ENCODE measurements around the gene FAM117A.

The FAM117A gene

DNA sequence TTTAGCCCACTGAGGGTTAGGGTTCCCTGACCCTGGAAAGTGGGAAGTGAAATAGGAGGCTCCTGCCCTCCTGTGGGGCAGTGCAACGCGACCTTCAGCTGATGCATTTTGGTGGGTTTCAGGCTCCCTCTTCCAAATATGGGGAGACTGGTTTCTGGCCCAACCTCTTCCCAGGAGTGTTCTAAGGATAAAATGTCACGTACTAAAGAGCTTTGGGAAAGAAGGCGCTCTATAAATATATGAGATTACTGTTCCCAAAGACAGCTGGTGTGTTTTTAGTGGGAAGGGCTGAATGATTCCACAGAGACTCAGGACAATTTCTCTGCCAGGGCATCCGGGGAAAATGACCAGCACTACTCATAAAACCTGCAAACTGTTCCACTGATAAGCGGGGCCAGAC lies 65.9 kb downstream of the FAM117A start:
- TF ChIP-seq POLR2A (IDR thresholded peaks at IDR 0.05; ENCODE audit: low read depth, low read length) = no peak
- no peak for TF ChIP-seq TAF1 (IDR thresholded peaks at IDR 0.05; ENCODE audit: borderline replicate concordance, low read depth, low read length)
- TF ChIP-seq POLR2AphosphoS5 (IDR thresholded peaks at IDR 0.05; ENCODE audit: low read depth, low read length) = no peak
- DNase-seq (ENCODE audit: insufficient read length) = no peak
- no peak for FAIRE-seq

DNA sequence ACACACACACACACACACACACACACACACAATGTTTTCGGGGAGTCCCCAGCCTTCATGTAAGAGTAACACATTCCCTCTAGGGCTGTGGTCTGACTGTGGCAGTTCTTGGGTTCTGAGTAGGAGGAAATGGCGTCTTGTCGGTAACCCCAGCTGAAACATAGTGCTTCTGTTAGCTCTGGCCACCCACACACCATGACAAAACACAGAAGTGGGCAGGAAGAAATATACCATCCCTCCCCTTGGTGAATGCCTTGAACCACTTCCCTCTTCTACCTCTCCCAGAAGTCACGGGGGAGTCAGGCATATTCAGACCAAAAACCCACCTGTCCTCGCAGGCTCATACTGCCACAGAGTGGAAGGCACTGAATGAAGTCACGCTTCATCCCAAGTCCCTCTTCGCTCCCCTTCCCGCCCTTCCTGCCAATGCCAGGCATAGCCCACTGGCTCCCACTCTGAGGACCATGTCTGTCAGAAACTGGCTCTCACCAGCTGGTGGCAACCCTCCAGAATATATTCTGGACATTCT lies 67.6 kb downstream of the FAM117A start:
- peak; percentile 78 for FAIRE-seq
- DNase-seq (ENCODE audit: insufficient read length) = no peak
- TF ChIP-seq POLR2A (IDR thresholded peaks at IDR 0.05; ENCODE audit: low read depth, low read length) = 0 out of 2 replicates have a peak, but pooled peaks have one; percentile 40
- no peak for TF ChIP-seq TAF1 (IDR thresholded peaks at IDR 0.05; ENCODE audit: borderline replicate concordance, low read depth, low read length)
- no peak for TF ChIP-seq POLR2AphosphoS5 (IDR thresholded peaks at IDR 0.05; ENCODE audit: low read depth, low read length)

DNA sequence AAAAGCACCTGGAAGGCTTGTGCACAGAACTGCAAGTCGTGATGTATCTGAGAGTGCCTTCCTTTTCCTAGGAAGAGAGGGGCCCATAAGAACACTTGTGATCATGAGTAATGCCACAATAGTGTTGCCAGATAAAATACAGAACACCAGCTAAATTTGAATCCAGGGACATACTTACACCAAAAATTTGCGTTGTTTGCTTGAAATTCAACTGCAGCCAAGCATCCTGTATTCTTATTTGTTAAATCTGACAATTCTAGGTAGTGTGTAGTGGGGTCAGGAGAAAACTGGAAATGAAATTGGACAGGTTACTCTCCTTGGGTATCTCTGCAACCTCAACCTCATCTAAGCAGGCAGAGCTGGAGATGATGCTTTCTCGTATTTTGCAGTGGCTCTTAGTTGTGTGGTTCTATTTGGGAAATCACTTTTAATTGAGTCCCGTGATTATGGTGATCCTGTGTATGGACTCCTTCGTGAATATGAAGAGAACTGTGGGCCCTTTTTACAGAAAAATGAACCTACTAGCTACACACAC lies 68.2 kb downstream of the FAM117A start:
- DNase-seq (ENCODE audit: insufficient read length) (no peak), FAIRE-seq (peak; percentile 24)
- TF ChIP-seq POLR2AphosphoS5 (IDR thresholded peaks at IDR 0.05; ENCODE audit: low read depth, low read length) (no peak), POLR2A (IDR thresholded peaks at IDR 0.05; ENCODE audit: low read depth, low read length) (no peak), TAF1 (IDR thresholded peaks at IDR 0.05; ENCODE audit: borderline replicate concordance, low read depth, low read length) (no peak)

DNA sequence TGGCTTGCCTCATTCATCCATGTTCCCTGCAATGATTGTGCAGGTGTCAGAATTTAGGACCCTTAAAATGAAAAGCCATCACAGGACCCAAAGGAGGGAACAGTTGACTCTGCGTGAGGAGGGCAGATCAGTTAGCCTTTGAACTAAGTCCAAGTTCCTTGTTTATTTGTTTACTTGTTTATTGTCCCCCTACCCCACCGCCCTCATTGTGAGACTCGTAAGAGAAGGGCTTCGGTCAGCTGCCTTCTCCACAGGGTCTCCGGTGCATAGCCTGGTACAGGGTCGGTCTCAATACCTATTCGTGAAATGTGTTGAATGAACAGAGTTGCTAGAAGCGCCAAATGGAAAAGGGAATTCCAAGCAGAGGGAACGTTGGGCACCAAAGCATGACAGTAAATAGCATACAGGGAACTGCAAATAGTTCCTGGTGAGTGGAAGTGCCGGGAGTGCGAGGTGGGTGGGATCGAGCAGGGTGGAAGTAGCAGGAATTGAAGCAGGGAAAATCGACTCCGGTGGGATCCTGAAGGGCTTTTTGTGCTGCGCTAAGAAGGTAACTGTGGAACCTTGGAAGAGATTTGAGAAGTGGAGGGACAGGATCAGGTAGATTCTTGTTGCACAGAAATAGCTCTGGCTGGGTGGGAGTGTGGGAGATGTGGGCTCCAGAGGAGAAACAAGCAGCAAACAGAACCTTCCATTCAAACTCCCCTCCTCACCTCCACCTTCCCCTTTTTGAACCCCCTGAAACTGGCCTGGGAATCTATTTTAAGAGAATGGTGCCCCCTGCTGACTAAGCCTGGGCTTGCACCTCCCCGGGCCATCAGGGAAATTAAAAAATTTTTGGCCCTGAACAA lies 68.9 kb downstream of the FAM117A start:
- TF ChIP-seq TAF1 (IDR thresholded peaks at IDR 0.05; ENCODE audit: borderline replicate concordance, low read depth, low read length) (no peak), POLR2AphosphoS5 (IDR thresholded peaks at IDR 0.05; ENCODE audit: low read depth, low read length) (no peak), POLR2A (IDR thresholded peaks at IDR 0.05; ENCODE audit: low read depth, low read length) (no peak)
- DNase-seq (ENCODE audit: insufficient read length) (peak; percentile 40), FAIRE-seq (no peak)

DNA sequence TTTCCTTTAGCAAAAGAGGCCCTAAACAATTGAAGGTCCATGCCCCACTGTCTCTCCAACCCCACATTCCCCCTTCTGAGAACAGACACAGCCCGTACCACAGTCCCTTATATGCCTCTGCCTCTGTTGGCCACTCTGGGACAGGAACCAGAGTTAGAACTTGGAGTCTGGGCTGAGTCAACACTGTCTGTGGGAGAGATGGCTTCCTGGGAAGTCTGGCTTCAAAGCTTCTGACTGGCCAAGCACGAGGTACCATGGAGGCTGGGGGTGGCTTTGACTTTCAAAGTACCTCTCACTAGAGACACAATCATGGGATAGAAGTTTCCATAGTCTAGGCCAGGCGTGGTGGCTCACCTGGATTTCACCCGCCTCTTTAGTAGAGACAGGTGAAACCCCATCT lies 71.2 kb downstream of the FAM117A start:
- DNase-seq (ENCODE audit: insufficient read length) = no peak
- FAIRE-seq = no peak
- TF ChIP-seq POLR2AphosphoS5 (IDR thresholded peaks at IDR 0.05; ENCODE audit: low read depth, low read length) (no peak), POLR2A (IDR thresholded peaks at IDR 0.05; ENCODE audit: low read depth, low read length) (no peak), TAF1 (IDR thresholded peaks at IDR 0.05; ENCODE audit: borderline replicate concordance, low read depth, low read length) (no peak)

DNA sequence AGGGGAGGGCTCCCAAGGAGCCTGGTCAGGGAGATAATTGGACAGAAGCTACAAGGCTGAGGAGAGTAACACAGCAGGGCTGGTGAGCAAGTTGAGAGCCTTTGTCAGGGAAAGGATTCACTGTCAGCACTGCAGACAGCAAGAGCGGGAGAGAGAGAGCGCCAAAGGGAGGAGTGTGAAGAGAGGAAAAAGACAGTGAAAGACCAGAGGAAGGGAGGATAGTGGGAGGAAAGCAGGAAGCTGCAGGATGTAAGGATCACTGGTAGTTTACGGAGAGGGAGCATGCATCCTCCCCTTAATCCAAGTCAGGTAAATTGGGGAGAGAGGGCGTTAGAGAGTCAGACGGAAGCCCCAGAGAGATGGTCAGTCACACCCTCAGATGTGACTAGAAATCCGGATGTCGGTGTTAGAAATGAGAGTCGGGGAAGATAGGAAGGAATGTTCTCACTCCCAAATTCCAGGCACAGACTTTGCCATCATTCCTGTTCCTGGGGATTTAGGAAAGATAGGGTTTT lies 72.2 kb downstream of the FAM117A start:
- DNase-seq (ENCODE audit: insufficient read length) (no peak), FAIRE-seq (no peak)

DNA sequence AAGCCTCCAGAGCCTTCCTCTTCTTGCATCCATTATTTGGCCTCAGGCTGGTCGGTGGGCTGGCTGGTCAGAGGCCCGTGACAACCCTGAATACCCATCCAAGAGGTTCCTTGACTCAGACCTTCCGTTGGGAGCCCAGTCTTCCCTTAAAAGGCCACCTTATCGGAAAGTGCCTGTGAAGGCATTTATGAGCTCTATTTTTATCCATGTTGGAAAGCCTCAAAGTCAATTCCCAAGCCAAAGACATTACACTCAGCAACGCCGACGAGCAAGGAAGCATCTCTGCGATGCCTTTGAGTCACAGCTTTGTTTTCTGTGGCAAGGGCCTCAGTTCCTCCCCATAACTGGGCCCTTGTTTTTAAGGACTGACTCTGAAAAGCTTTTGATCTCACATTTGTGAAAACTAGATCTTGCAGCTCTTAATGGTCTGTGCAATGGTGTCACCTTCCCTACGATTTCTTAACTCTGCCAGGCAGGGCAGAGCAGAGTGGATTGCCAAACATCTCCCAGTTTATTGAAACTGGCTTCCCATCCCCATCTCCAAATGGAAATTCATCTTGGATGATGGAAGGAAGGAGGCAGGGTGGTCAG lies 72.8 kb downstream of the FAM117A start:
- TF ChIP-seq TAF1 (IDR thresholded peaks at IDR 0.05; ENCODE audit: borderline replicate concordance, low read depth, low read length) (no peak), POLR2AphosphoS5 (IDR thresholded peaks at IDR 0.05; ENCODE audit: low read depth, low read length) (no peak), POLR2A (IDR thresholded peaks at IDR 0.05; ENCODE audit: low read depth, low read length) (no peak)
- FAIRE-seq (no peak), DNase-seq (ENCODE audit: insufficient read length) (no peak)

More for the DNA sequence above, 72.2 kb downstream of the FAM117A start:
- no peak for TF ChIP-seq POLR2AphosphoS5 (IDR thresholded peaks at IDR 0.05; ENCODE audit: low read depth, low read length)
- no peak for TF ChIP-seq POLR2A (IDR thresholded peaks at IDR 0.05; ENCODE audit: low read depth, low read length)
- no peak for TF ChIP-seq TAF1 (IDR thresholded peaks at IDR 0.05; ENCODE audit: borderline replicate concordance, low read depth, low read length)

DNA sequence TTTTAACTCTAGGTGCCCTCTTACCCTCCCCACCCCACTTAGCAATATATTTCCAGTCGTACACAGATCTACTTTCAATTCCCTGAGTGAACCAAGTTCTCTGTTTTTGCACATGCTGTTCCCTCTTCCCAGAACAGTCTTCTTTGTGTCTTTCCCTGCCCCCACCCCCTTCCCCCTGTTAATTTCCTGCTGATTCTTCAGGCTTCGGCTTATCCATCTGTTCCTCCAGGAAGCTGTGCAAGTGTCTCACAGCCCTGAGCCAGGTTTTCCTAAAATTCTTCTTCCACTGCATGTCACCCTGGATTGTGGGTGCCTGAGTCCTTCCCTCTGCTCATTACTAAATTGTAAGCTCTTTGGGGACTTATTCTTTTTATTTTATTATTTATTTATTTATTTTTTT lies 73.7 kb downstream of the FAM117A start:
- FAIRE-seq (no peak), DNase-seq (ENCODE audit: insufficient read length) (no peak)
- TF ChIP-seq TAF1 (IDR thresholded peaks at IDR 0.05; ENCODE audit: borderline replicate concordance, low read depth, low read length) (no peak), POLR2AphosphoS5 (IDR thresholded peaks at IDR 0.05; ENCODE audit: low read depth, low read length) (no peak), POLR2A (IDR thresholded peaks at IDR 0.05; ENCODE audit: low read depth, low read length) (no peak)

DNA sequence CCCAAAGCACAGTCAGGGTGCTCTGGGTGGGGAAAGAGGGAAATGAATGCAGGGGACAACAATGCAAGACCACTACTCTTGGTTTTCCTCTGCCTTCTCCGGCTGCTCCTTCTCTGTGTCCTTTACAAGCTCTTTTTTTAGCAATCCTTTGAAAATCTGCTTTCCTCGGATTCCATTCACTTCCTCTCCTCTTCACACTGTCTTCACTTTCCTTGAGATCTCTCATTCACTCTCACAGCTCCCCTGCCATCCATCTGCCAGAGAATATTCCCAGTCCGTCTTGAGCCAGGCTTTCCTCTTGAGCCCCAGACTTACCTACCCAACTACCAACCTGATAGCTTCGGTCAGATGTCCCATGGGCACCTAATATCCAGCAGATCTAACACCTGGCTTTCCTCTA lies 75.1 kb downstream of the FAM117A start:
- FAIRE-seq = no peak
- DNase-seq (ENCODE audit: insufficient read length) = no peak
- TF ChIP-seq POLR2AphosphoS5 (IDR thresholded peaks at IDR 0.05; ENCODE audit: low read depth, low read length) = no peak
- TF ChIP-seq POLR2A (IDR thresholded peaks at IDR 0.05; ENCODE audit: low read depth, low read length) = no peak
- no peak for TF ChIP-seq TAF1 (IDR thresholded peaks at IDR 0.05; ENCODE audit: borderline replicate concordance, low read depth, low read length)

DNA sequence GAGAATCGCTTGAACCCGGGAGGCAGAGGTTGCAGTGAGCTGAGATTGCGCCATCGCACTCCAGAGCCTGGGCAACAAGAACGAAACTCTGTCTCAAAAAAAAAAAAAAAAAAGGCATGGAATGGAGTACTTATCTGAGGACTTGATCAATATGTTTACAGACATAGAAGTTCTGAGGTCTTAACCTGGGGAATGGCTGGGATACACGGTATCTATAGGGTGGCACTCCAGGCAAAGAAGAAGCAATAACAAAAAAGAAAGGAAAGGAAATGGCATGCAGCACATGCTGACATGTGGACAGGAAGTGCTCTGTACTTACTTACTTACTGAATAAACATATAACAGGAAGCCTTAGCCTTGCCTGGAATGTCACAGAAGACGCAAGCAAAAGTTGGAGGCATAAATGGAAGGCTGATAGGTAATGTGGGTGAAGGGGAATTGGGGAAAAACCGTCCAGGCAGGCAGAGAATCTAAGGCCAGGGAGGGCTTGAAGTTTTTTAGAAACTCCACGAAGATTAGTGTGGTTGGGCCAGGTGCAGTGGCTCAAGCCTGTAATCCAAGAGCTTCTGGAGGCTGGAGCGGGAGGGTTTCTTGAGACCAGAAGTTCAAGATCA lies 75.9 kb downstream of the FAM117A start:
- DNase-seq (ENCODE audit: insufficient read length) (no peak), FAIRE-seq (no peak)
- no peak for TF ChIP-seq TAF1 (IDR thresholded peaks at IDR 0.05; ENCODE audit: borderline replicate concordance, low read depth, low read length)
- TF ChIP-seq POLR2AphosphoS5 (IDR thresholded peaks at IDR 0.05; ENCODE audit: low read depth, low read length) = no peak
- no peak for TF ChIP-seq POLR2A (IDR thresholded peaks at IDR 0.05; ENCODE audit: low read depth, low read length)

Measured in GM12892 (cell line).